Measurements from ENCODE around the gene MAP4K3. TPM values are rescaled to one million over a fixed set of nuclear protein-coding genes. Genes with fewer than 3 reads are reported as not detected.

MAP4K3 gene
- total and polyA plus RNA-seq, 2 of the 4 experiments (the other 2 are of a cell fraction): 13.2 to 32.6 TPM

GRCh38 chr2:39401319-39401718 is 35.8 kb downstream of the MAP4K3 start:
- CTCF ChIA-PET: no interaction called here
- Histone ChIP-seq H3K4me1 (ENCODE audit: control insufficient read depth, insufficient read depth, low read length) (peaks cover 28% of the 10 kb centered on the region), H3K56ac (ENCODE audit: extremely low read depth, insufficient read depth, low read length) (no peak overlapping the region), H4K20me1 (ENCODE audit: insufficient read depth, low read length) (peaks cover 76% of the 10 kb centered on the region), H2AK5ac (ENCODE audit: low read depth, low read length) (no peak overlapping the region), H3K14ac (replicated peaks; ENCODE audit: low read depth, low read length) (no peak overlapping the region), H3K27me3 (ENCODE audit: control insufficient read depth, insufficient read depth, low read length) (no peaks in the 10 kb centered on the region), H3K23ac (ENCODE audit: low read depth, low read length) (0 out of 2 replicates have a peak overlapping the region, but pooled peaks have one; percentile 82), H3K36me3 (ENCODE audit: control insufficient read depth, insufficient read depth, low read length) (peaks cover 8% of the 10 kb centered on the region; the same call in 1 of the 2 replicates), H4K5ac (ENCODE audit: low read depth, low read length) (0 out of 2 replicates have a peak overlapping the region, but pooled peaks have one; percentile 17), H3K9ac (ENCODE audit: low read depth, low read length) (no peak overlapping the region; the same call in 1 of the 2 replicates), H3K4me3 (ENCODE audit: insufficient read depth, low read depth, low read length) (no peak overlapping the region), H3K4me2 (ENCODE audit: low read depth, low read length) (no peak overlapping the region), H2BK120ac (ENCODE audit: low read depth, low read length) (no peak overlapping the region), H2BK20ac (ENCODE audit: low read depth, low read length) (no peak overlapping the region), H2AK9ac (replicated peaks; ENCODE audit: low read depth, low read length, poor library complexity) (no peak overlapping the region), H4K91ac (ENCODE audit: insufficient read depth, low read depth, low read length) (no peak overlapping the region), H3K9me3 (ENCODE audit: control insufficient read depth, insufficient read depth, low read length) (no peaks in the 10 kb centered on the region), H2BK15ac (ENCODE audit: low read depth, low read length) (no peak overlapping the region), H3K27ac (ENCODE audit: insufficient read depth, low read length) (no peak overlapping the region), H3K9me1 (ENCODE audit: insufficient read depth, low read length) (peaks cover 21% of the 10 kb centered on the region), H3K18ac (ENCODE audit: low read depth, low read length) (no peak overlapping the region), H3K79me1 (ENCODE audit: low read depth in 1 of 2, low read length in 2 of 2) (peaks cover 26 to 69% of the 10 kb centered on the region in 2 experiments), H2BK5ac (ENCODE audit: low read depth, low read length, poor library complexity, severe bottlenecking) (no peak overlapping the region), H3K4ac (ENCODE audit: low read depth, low read length) (no peak overlapping the region), H4K8ac (ENCODE audit: low read depth in 2 of 2, low read length in 2 of 2) (no peak overlapping the region), H2AFZ (replicated peaks; ENCODE audit: low read length, poor library complexity) (no peak overlapping the region)
- in situ Hi-C loops (cut with MboI; ENCODE audit: low sequenced_read_pairs): no loop called here
- POLR2A ChIA-PET (ENCODE audit: unreplicated experiment): no interaction called here
- WGBS, 2 experiments (ENCODE audit: extremely low coverage in 2 of 2, insufficient read length in 1 of 2): 83% methylated on average over 2 of the region's 8 CpGs; no CpG with 5 or more reads in 1 of the 2 experiments
- no TSS peak for BruUV-seq (replicated peaks)
- no peak for DNase-seq
- ATAC-seq (ENCODE audit: low read depth): no peak
- dilution Hi-C loops (cut with HindIII; ENCODE audit: low sequenced_read_pairs, unreplicated experiment): no loop called here
- intact Hi-C loops (cut with micrococcal nuclease): no loop called here
- TF ChIP-seq MAZ (IDR thresholded peaks at IDR 0.05; ENCODE audit: borderline replicate concordance, low read depth, low read length) (no peak), BHLHE40 (IDR thresholded peaks at IDR 0.05; ENCODE audit: low read depth, low read length) (no peak), MXI1 (IDR thresholded peaks at IDR 0.05; ENCODE audit: borderline replicate concordance, low read depth, low read length) (no peak), CEBPB (IDR thresholded peaks at IDR 0.05; ENCODE audit: low read depth, low read length) (no peak), RAD21 (IDR thresholded peaks at IDR 0.05; ENCODE audit: low read length) (no peak), FOS (IDR thresholded peaks at IDR 0.05; ENCODE audit: low read depth, low read length) (no peak), RFX5 (IDR thresholded peaks at IDR 0.05; ENCODE audit: low read depth, low read length) (no peak), CHD1 (IDR thresholded peaks at IDR 0.05; ENCODE audit: low read depth, low read length) (no peak), CTCF (conservative IDR thresholded peaks at IDR 0.05; ENCODE audit: low read depth, low read length) (no peak), POLR2A (IDR thresholded peaks at IDR 0.05; ENCODE audit: low read depth, low read length) (no peak)
- TF ChIP-seq, protein P1, sequence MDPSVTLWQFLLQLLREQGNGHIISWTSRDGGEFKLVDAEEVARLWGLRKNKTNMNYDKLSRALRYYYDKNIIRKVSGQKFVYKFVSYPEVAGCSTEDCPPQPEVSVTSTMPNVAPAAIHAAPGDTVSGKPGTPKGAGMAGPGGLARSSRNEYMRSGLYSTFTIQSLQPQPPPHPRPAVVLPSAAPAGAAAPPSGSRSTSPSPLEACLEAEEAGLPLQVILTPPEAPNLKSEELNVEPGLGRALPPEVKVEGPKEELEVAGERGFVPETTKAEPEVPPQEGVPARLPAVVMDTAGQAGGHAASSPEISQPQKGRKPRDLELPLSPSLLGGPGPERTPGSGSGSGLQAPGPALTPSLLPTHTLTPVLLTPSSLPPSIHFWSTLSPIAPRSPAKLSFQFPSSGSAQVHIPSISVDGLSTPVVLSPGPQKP (IDR thresholded peaks at IDR 0.05; ENCODE audit: borderline replicate concordance, low read depth, low read length): no peak

Measured in IMR-90 (cell line).